ENCODE results near the gene CBX5. TPM values are rescaled to one million over a fixed set of nuclear protein-coding genes. Genes with fewer than 3 reads are reported as not detected.
"Not testable (repeated sequence)": the region's sequence is repeated elsewhere in the genome, so short reads cannot be mapped to it uniquely, and the experiment has no call there.

CBX5 gene
- total RNA-seq, 4 donors from 2014 or later, result 20.9 to 38.8 (median 25.3) TPM

DNA sequence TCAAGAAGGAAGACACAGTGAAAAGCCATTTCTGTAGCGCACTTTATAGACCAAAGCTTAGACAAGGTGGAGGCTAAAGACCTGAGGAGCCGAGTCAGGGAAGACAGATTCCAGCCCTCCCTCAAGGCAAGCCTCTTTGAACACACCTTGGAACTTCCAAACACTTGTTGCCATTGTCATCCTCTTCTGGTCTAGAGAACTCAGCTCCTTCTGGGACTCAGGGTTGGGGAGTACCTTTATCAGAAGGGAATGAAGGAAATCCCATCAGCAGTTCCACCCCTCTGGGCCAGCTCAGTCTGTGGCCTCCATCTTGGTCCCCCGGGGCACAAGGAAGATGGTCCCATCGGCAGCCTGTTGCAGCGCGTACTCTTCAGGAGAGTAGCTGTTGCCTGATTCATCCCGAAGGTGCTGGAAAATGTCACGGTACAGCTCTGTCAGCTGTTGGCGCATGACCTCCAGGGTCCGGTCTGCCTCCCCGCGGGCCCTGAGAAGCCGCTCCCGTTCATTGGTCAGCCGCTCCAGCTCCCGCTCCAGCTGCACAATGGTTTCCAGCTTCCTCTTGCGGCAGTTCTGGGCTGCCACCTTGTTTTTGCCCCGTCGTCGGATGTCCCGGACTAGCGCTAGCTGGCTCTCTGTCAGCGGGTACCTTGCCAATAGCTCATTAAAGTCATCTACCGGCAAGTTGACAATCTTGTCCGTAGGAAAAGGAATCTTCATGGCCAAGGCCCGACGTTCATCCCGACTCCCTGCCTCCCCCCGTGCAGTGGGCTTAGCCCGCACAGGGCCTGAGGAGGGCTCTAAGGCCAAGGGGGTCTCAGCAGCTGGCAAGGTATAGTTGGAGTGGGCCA is 12.4 kb upstream of the CBX5 start:
- no peak for DNase-seq (ENCODE audit: low spot score)
- TF ChIP-seq, protein P1, sequence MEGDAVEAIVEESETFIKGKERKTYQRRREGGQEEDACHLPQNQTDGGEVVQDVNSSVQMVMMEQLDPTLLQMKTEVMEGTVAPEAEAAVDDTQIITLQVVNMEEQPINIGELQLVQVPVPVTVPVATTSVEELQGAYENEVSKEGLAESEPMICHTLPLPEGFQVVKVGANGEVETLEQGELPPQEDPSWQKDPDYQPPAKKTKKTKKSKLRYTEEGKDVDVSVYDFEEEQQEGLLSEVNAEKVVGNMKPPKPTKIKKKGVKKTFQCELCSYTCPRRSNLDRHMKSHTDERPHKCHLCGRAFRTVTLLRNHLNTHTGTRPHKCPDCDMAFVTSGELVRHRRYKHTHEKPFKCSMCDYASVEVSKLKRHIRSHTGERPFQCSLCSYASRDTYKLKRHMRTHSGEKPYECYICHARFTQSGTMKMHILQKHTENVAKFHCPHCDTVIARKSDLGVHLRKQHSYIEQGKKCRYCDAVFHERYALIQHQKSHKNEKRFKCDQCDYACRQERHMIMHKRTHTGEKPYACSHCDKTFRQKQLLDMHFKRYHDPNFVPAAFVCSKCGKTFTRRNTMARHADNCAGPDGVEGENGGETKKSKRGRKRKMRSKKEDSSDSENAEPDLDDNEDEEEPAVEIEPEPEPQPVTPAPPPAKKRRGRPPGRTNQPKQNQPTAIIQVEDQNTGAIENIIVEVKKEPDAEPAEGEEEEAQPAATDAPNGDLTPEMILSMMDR (IDR thresholded peaks at IDR 0.05), result no peak
- no peak for ATAC-seq (ENCODE audit: low FRiP score)

DNA sequence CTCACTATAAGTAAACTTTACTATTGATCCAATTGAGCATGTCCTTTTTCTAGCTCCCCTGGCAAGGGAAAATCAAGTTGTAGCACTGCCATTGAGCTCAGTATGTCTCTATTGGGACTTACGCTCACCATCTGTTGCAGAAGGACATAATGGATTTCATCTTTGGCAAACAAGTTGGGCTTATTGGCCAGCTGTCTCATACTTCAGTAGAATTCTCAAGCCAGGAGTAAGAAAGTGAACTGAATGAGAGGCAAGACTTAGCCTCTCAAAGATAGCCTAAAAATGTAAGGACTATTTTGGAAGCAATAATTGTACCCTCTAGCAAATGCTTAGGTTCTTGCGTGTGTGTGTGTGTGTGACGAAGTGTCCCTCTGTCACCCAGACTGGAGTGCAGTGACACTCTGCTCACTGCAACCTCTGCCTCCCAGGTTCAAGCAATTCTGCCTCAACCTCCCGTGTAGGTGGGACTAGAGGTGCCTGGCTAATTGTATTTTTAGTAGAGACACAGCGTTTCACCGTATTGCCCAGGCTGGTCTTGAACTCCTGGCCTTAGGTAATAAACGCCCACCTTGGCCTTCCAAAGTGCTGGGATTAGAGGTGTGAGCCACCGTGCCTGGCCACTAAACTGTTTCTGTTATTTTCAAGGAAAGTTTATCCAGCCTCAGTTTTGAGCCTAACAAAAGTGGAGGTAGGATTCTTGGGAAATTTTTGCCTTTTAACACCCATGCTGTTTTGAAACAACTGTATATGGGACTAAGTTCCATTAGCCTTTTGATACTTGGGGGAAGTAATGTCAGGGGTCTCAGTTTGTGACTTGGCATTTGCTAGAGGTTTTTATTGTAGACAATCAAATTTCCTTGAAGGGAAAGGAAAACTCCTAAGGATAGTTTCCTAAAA is 7.6 kb upstream of the CBX5 start:
- DNase-seq (ENCODE audit: low spot score) (no peak), ATAC-seq (ENCODE audit: low FRiP score) (no peak)
- TF ChIP-seq, protein P1 (IDR thresholded peaks at IDR 0.05), result no peak

DNA sequence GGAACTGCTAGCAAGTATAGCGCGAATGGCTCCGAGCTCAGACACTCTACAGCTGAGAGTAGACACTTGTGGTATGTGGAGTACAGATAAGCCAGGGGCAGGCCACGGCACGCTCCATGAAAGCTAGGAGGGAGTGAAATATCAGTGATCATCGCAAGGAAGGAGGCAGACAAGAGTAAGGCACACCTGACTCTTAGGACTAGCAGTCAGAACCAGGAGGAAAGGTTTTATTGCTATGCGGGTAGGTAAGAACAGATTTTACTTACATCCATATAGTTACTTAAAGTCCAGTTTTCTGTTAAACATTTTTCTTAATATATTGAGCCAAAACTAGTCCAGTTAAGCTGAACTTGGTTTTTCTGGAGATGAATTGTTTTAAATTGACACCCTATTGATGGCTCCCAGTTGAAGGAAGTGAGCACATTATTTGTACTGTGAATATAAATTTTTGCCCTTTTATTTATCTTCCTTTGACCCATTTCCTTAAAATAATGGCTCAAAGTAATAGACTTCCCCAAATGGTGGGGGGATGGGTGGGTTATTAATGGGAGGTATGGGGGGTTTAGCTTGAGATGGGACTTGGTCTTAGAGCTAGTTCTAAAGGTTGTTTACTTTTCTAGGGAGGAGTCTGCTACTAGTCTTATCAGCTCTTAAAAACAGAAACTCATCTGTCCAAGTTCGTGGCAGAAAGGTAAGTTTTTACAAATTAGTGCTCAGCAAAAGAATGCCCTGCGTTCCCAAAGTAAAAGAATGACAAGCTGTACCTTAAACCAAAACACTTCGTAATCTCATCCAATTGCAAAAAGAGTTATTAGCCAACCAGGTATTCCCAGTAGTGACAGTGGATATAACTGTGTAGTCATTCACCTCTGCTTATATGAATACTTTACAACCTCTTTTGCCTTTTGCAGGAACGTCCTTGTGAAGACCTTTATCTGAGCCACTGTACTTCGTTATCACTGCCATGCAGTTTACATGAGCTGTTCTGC is 6.4 kb upstream of the CBX5 start:
- ATAC-seq (ENCODE audit: low FRiP score), result no peak
- DNase-seq (ENCODE audit: low spot score), result no peak
- TF ChIP-seq, protein P1 (IDR thresholded peaks at IDR 0.05), result no peak

DNA sequence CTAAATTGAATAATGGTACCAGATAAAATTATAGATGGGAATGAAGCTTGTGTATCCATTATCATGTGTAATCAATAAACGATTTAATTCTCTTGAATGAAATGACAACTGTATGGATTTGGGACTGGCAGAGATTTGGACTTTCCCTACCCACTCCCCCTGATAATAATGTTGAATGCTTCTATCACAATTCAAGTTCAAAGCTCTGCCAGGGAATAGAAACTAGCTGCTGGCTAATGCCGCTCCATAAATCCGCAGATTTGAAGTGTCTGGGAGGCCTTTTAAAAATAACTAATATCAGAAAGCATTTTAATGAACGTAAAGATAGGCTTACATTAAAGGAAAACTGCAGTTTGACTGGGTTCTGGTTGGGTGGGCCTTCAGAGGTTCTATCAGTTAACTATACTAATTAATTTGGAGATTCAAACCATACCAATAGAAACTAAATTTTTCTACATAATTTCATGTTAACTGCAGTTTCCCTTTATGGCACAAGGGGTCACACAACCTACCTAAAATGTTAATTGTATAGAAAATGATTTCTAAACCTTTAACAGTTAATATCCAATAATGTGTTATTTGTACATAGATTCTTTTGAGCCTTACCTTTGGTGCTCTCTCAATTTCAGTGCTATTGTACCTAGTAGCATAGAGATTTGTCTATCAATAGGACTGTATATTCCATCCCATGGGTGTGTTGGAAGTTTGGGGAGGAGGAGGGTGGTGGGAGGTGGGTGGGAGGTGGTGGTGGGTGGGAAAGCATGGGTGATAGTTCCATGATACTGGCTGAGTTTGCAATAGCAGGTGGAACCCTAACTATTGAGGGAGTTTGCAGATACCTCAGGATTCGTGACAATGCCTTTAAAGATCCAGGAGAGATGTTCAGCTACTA is 5.5 kb upstream of the CBX5 start:
- no peak for DNase-seq (ENCODE audit: low spot score)
- no peak for ATAC-seq (ENCODE audit: low FRiP score)
- TF ChIP-seq, protein P1 (IDR thresholded peaks at IDR 0.05), result no peak

DNA sequence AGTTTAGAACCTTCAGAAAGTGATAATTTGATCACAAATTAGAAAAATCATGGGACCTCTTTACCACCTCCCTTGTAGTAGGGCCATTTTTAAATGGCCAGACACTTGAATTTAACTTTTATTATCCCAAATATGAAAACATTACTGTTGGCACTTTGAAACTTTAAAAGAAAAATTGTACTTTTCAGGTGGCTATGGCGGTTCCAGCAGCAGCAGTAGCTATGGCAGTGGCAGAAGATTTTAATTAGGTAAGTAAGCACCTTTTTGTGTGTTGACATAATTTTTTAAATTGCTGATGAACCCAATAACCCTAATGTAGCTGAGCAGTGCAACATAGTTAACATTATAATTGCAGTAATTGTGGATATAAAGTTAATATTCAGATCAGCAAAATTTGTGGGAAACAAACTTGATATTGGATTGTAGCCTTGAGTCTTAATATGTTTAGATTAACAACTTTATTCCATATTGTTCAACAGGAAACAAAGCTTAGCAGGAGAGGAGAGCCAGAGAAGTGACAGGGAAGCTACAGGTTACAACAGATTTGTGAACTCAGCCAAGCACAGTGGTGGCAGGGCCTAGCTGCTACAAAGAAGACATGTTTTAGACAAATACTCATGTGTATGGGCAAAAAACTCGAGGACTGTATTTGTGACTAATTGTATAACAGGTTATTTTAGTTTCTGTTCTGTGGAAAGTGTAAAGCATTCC is 4.3 kb upstream of the CBX5 start:
- not testable (repeated sequence) for DNase-seq (ENCODE audit: low spot score); ATAC-seq (ENCODE audit: low FRiP score)

DNA sequence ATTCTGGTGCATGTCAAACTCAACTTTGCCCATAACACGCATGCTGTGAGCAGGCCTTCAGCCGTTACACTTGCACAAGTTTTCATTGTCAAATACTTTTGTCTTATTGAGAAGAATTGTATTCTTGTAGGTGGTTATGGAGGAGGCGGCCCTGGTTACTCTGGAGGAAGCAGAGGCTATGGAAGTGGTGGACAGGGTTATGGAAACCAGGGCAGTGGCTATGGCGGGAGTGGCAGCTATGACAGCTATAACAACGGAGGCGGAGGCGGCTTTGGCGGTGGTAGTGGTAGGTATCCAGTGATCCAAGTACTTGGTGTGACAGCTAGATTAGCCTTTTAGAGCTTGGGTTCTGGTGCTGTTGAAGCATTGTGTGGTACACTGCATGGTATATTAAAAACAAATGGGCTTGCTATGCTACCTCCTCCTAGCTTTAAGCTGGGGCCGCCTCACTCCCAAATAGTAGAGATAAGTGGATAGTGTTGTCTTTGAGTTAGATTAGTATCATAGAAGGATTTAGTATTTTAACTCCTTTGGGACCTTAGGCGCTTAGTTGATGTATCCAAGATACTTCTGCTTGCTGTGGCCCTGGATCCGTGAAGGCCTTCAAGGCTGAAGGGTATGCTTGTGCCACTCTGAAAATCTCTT is 3.1 kb upstream of the CBX5 start:
- ATAC-seq (ENCODE audit: low FRiP score), result no peak
- TF ChIP-seq, protein P1 (IDR thresholded peaks at IDR 0.05), result no peak
- DNase-seq (ENCODE audit: low spot score), result no peak

DNA sequence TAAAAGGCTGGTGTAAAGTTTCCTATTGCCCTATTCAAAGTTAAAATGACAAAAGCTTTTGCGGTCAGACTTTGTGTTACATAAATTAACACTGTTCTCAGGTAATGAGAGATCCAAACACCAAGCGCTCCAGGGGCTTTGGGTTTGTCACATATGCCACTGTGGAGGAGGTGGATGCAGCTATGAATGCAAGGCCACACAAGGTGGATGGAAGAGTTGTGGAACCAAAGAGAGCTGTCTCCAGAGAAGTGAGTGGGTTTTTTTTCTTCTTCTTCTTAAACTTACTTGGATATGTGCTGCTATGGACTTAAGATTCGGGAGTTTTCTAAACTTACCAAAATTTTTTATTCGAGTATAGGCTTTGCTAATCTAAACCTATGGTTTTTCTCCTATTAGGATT is 1.8 kb upstream of the CBX5 start:
- not testable (repeated sequence) for ATAC-seq (ENCODE audit: low FRiP score); DNase-seq (ENCODE audit: low spot score)

DNA sequence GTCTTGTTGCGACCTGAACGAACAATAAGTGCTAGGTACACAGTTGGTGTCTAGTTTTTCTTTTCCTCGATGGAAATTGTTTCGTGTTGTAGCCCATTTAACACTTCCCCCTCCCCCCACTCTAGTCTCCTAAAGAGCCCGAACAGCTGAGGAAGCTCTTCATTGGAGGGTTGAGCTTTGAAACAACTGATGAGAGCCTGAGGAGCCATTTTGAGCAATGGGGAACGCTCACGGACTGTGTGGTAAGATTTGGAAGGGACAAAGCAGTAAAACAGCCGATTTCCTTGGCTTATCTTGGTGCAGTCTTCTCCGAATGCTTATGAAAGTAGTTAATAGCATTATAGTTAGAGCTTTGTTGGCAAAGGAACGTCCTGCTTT is 1.3 kb upstream of the CBX5 start:
- not testable (repeated sequence) for ATAC-seq (ENCODE audit: low FRiP score); DNase-seq (ENCODE audit: low spot score)
